HL-60 (cell line): ENCODE results near the gene GPR17.
A peak's percentile ranks its signal among the peaks of the same experiment; 100 is the strongest.

Experiments
- DNase-seq, 2 experiments: peaks; one replicate each; pipeline ENCODE4 v3.0.0-alpha.2; 2010 to 2020; ENCODE audit warnings: low read depth in 1 of 2, low spot score in 1 of 2
- H3K27ac ChIP-seq: fragments of 250-450 bp; sonication (Bioruptor Pico); replicated peaks from 2 replicates; pipeline ENCODE4 v1.5.1; 2020; ENCODE audit warnings: mild to moderate bottlenecking, moderate library complexity
- H3K27me3 ChIP-seq: fragments of 250-450 bp; sonication (Bioruptor Pico); 2 replicates; pipeline ENCODE4 v1.5.1; 2021; ENCODE audit warnings: mild to moderate bottlenecking, moderate library complexity; ENCODE audit not compliant: insufficient read depth, poor library complexity, severe bottlenecking
- H3K4me3 ChIP-seq: replicated peaks from 2 replicates; pipeline ENCODE4 v1.5.1; 2011; ENCODE audit warnings: mild to moderate bottlenecking, control low read depth, low read length; ENCODE audit not compliant: insufficient read depth
- CTCF ChIP-seq: IDR thresholded peaks from one replicate; pipeline ENCODE4 v1.5.1; 2011; ENCODE audit warnings: low read length, control low read depth, inconsistent platforms; ENCODE audit not compliant: insufficient read depth
- GABPA ChIP-seq: IDR thresholded peaks from 2 replicates; pipeline ENCODE4 v1.6.1; 2012; ENCODE audit warnings: low read depth
- POLR2AphosphoS5 ChIP-seq: IDR thresholded peaks from 2 replicates; pipeline ENCODE4 v1.6.1; 2012; ENCODE audit warnings: low read depth
- REST ChIP-seq: IDR thresholded peaks from 2 replicates; pipeline ENCODE4 v1.6.1; 2012; ENCODE audit warnings: low read depth; ENCODE audit not compliant: insufficient replicate concordance
- SPI1 ChIP-seq: IDR thresholded peaks from 2 replicates; pipeline ENCODE4 v1.6.1; 2012; ENCODE audit warnings: low read depth, mild to moderate bottlenecking, borderline replicate concordance

GPR17 gene

GRCh38 chr2:127650785-127651380, 4.9 kb downstream of the GPR17 start:
- no peak for TF ChIP-seq POLR2AphosphoS5
- peak; percentile 12; the same call in 1 of the 2 replicates for TF ChIP-seq SPI1
- no peak for TF ChIP-seq GABPA
- peak in 1 of 2 experiments; percentile 16 for DNase-seq
- H3K27ac ChIP-seq, result no peak overlapping the region
- no peaks in the 10 kb centered on the region for H3K27me3 ChIP-seq
- no peak overlapping the region for H3K4me3 ChIP-seq

GRCh38 chr2:127651381-127651809, 5.4 kb downstream of the GPR17 start:
- TF ChIP-seq SPI1, result no peak
- no peak for TF ChIP-seq CTCF
- TF ChIP-seq REST, result no peak
- no peaks in the 10 kb centered on the region for H3K27me3 ChIP-seq
- H3K27ac ChIP-seq, result no peak overlapping the region
- no peak for DNase-seq
- no peak overlapping the region for H3K4me3 ChIP-seq

GRCh38 chr2:127651971-127652550, 6.1 kb downstream of the GPR17 start:
- TF ChIP-seq GABPA (no peak), SPI1 (peak; percentile 28; the same call in 1 of the 2 replicates)
- Histone ChIP-seq H3K27ac (no peak overlapping the region), H3K4me3 (no peak overlapping the region), H3K27me3 (no peaks in the 10 kb centered on the region)
- DNase-seq, result peak in 1 of 2 experiments; percentile 15

- TF ChIP-seq REST (no peak), SPI1 (no peak), POLR2AphosphoS5 (no peak)
- H3K27me3 ChIP-seq, result no peaks in the 10 kb centered on the region
- no peak for DNase-seq
- H3K27ac ChIP-seq, result no peak overlapping the region
- H3K4me3 ChIP-seq, result no peak overlapping the region
Observed at GRCh38 chr2:127652786-127653357, 6.9 kb downstream of the GPR17 start.

- Histone ChIP-seq H3K4me3 (no peak overlapping the region), H3K27me3 (no peaks in the 10 kb centered on the region), H3K27ac (no peak overlapping the region)
- DNase-seq, result no peak
- TF ChIP-seq POLR2AphosphoS5, result no peak
- no peak for TF ChIP-seq CTCF
- TF ChIP-seq REST, result no peak
- no peak for TF ChIP-seq GABPA
- TF ChIP-seq SPI1, result no peak
Observed at GRCh38 chr2:127653421-127654083, 7.6 kb downstream of the GPR17 start.
